Germinal center (tissue), 1 donor: ENCODE results near the gene CHMP4A.
"Not testable (repeated sequence)": the region's sequence is repeated elsewhere in the genome, so short reads cannot be mapped to it uniquely, and the experiment has no call there.

Experiments
- DNase-seq: peaks from one replicate; pipeline ENCODE4 v3.0.0; 2012; ENCODE audit warnings: mixed read lengths, low spot score

Gene CHMP4A

DNA sequence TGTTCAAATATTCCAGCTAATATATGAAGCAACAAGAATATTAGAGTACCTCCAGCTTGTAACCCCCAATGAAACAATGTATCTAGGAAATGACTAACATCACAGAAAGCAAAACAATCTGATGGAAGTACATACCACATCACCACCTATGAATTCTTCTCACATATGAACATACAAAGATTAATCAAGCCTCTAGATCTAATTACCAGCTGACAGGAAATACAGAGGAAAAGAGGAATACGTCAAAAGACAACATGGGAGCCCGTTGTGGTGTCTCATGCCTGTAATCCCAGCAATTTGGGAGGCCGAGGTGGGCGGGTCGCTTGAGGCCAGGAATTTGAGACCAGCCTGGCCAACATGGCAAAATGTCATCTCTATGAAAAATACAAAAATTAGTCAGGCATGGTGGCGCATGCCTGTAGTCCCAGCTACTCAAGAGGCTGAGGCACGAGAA, 11.4 kb upstream of the CHMP4A start:
- DNase-seq, result no peak

DNA sequence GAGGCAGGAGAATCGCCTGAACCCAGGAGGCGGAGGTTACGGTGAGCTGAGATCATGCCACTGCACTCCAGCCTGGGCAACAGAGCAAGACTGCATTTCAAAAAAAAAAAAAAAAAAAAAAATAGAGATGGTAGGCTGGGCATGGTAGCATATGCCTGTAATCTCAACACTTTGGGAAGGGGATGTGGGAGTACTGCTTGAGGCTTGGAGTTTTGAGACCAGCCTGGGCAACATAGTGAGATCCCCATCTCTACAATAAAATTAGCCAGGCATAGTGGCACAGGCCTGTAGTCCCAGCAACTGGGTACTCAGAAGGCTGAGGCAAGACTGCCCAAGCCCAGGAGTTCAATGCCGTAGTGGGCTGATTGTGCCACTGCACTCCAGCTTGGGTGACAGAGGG, 9.7 kb upstream of the CHMP4A start:
- not testable (repeated sequence) for DNase-seq

DNA sequence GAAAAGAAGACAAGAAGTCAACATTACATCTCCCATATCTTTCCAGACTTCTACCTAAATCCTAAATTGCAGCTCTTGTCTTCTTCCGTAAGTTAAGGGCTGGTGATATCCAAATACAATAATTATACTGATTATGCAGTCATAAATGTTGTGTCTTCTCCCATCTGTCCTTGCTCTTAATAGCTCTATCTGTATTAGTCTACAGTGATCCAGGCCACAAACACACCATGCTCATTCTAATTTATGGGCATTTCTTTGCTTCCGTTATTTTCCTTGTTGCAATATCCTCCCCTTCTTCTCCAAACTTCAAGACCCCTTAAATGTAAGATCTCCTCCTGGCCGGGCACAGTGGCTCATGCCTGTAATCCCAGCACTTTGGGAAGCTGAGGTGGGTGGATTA, 6.2 kb upstream of the CHMP4A start:
- DNase-seq, result no peak

DNA sequence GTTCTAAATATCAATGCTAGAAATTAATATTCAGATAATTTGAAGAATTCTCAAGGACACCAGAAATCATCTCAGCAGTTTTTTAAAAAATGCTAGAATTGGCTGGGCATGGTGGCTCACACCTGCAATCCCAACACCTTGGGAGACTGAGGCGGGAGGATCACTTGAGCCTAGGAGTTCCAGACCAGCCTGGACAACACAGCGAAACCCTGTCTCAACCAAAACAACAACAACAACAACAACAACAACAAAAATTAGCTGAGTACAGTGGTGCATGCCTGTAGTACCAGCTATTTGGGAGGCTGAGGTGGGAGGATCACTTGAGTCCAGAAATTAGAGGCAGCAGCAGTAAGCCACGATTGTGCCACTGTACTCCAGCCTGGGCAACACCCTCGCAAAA, 5.8 kb upstream of the CHMP4A start:
- DNase-seq, result no peak

- not testable (repeated sequence) for DNase-seq
Observed at GRCh38 chr14:24216876-24217275, 3.6 kb upstream of the CHMP4A start.

DNA sequence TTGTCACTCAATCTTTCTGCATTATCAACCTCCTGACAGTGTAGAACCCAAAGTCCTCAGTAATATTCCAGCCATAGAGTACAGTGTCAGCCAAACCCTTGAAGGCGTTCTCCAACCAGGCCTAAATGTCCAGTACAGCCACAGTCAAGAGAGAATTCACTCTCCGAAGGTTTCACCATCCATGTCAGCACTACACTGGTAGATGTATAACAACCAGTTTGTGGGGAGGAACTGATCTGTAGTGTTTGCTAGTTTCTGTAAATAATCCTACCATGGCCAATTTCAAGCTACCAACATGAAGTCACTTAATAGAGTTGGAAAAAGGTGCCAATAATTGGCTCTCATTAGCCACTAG, 3.0 kb upstream of the CHMP4A start:
- no peak for DNase-seq

GRCh38 chr14:24215495-24216344, 2.4 kb upstream of the CHMP4A start, which contains the start of gene MDP1:
MDP1 (minus strand) TSS chr14:24216066; CDS start chr14:24215955, 111 bp downstream.
- peak; percentile 93 for DNase-seq

DNA sequence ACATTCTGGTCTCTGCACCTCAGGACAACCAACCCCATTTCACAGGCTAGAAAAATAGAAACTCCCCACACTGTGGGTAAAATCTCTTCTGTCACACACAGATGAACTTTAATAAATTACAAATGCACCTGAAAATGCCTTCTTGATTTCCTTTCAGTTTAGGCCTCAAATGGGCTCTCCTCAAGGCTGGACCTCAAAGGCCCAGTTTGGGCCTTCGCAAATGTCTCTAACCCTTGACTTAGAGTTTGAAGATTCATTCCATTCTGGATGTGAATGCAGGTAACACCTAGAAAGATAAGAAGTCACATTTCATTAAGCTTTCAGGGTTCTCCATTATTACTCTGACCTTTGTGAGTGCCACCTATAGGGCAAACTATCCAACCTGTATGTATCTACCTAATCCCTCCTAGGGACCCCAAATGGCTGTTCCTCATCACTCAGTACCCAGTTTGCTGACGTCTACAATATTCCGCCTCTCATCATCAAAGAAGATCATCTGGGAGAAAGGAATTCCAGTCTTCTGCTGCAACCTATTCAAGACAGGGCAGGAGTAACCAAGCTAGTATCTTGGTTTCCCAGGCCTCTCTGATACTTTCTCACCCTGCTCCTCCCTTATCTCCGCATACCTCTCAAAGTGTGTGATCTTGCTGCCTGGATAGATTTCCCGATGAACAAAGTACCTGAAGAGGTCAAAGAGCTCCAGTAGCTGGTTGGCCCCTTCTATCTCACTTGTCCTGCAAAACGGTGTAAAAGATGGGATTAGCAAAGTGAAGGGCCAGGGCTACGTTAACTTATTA, 776 bp upstream of the CHMP4A start:
- peak; percentile 14 for DNase-seq

DNA sequence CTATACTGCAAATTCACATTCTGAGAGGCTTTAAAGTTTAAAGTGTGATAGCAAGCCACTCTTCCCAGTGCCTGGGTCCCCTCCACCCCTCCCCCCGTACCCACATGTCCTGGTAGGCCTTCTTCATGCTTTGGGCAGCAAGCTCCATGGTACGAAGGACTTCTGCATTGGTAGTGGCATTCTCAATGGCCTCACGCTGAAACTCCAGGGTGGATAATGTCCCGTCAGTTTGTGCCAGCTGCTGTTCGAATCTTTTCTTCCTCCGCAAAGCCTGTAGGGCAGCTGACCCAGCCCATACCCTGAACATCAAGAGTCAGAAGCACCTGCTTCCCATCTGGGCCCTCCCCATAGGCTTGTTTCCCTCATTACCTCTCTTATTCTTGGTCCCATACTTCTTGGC, 2.0 kb downstream of the CHMP4A start:
- DNase-seq, result no peak

DNA sequence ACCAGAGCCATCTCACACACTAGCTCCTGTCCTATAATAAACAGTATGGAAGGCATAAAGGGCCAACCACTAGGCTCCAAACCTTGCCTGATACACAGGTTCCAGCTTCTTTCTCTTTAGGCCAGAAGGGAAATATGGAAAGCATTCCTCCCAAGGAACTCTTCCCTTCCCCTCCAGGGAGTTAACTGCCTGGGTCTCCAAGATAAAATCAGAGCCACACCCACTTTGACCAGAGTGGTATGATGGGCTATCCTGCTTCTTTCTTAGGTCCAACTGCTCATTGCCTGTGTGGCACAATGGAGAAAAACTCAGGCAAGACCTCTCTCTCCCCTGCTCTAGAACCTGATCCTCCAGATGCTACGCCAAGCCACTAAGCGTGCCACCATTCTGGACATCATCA, 5.7 kb downstream of the CHMP4A start:
- DNase-seq, result no peak

- no peak for DNase-seq
Observed at GRCh38 chr14:24207104-24207551, 6.2 kb downstream of the CHMP4A start.

DNA sequence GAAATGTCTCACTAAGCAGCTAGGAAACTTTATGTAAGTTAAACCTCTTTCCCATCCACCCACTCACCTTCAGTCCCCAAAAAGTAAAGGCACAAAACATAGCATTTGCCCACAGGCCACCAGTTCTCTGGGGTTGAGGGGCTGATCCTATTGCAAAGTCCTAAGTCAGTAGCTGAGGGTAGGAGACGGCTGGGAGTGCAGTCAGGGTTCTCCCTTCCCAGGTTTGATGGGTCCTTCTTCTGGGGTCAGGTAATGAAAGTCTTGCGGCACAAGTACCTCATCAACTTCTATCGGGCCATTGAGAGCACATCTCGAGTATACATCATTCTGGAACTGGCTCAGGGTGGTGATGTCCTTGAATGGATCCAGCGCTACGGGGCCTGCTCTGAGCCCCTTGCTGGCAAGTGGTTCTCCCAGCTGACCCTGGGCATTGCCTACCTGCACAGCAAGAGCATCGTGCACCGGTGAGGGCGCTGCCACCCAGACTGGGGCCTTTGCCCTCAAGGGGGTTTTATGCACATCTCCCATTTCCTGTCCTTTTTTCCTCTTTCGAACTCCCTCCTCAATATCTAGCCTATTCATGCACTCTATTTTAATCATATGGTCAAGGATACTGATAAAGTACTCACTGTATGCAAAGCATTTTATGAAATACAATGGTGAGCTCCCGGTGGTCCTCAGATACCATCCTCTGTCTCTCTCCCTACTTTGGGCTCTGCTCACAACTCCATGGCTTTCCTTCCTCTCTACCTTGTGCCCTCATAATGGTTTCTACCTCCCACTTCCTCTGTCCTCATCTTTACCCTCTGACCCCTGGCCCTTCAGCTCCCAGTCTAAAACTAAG, 6.8 kb downstream of the CHMP4A start:
- DNase-seq, result no peak

GRCh38 chr14:24204163-24205146, 8.8 kb downstream of the CHMP4A start:
- DNase-seq, result no peak

- DNase-seq, result not testable (repeated sequence)
Observed at GRCh38 chr14:24203249-24203886, 9.9 kb downstream of the CHMP4A start.

- DNase-seq, result not testable (repeated sequence)
Observed at GRCh38 chr14:24202538-24202937, 10.8 kb downstream of the CHMP4A start.

- DNase-seq, result no peak
Observed at GRCh38 chr14:24198814-24199524, 14.3 kb downstream of the CHMP4A start.

GRCh38 chr14:24197056-24197450, 16.2 kb downstream of the CHMP4A start:
- DNase-seq, result no peak

GRCh38 chr14:24196071-24197055, 16.9 kb downstream of the CHMP4A start:
- DNase-seq, result peak; percentile 56
